Activated naive CD8-positive, alpha-beta T cell treated with anti-CD3 and anti-CD28 coated beads for 36 hours (primary cell): ENCODE results near the gene AP2A2. TPM values are rescaled to one million over a fixed set of nuclear protein-coding genes. Genes with fewer than 3 reads are reported as not detected.

ENCODE experiments used
- DNase-seq: peaks from one replicate; pipeline ENCODE4 v3.0.0; 2021
- H3K27ac Mint-ChIP-seq: one replicate; pipeline ENCODE4 v1.8.0; 2022; ENCODE audit warnings: mild to moderate bottlenecking, moderate library complexity, mixed read lengths
- H3K27me3 Mint-ChIP-seq: one replicate; pipeline ENCODE4 v1.8.0; 2022; ENCODE audit warnings: mild to moderate bottlenecking, mixed read lengths
- H3K36me3 Mint-ChIP-seq: one replicate; pipeline ENCODE4 v1.8.0; 2021; ENCODE audit warnings: mild to moderate bottlenecking, mixed read lengths
- H3K4me1 Mint-ChIP-seq: one replicate; pipeline ENCODE4 v1.8.0; 2021; ENCODE audit warnings: mixed read lengths
- H3K4me3 Mint-ChIP-seq: one replicate; pipeline ENCODE4 v1.8.0; 2022; ENCODE audit warnings: mild to moderate bottlenecking, moderate library complexity, mixed read lengths
- H3K9me3 Mint-ChIP-seq: one replicate; pipeline ENCODE4 v1.8.0; 2022; ENCODE audit warnings: mixed read lengths
- total RNA-seq, 2 experiments: library from RNA; stranded (reverse); gene quantifications; one replicate each; pipeline ENCODE4 v1.2.3, GENCODE V29; 2021

AP2A2 gene
- total RNA-seq, 2 experiments from 2014 or later, result 26.3 to 30.3 TPM

DNA sequence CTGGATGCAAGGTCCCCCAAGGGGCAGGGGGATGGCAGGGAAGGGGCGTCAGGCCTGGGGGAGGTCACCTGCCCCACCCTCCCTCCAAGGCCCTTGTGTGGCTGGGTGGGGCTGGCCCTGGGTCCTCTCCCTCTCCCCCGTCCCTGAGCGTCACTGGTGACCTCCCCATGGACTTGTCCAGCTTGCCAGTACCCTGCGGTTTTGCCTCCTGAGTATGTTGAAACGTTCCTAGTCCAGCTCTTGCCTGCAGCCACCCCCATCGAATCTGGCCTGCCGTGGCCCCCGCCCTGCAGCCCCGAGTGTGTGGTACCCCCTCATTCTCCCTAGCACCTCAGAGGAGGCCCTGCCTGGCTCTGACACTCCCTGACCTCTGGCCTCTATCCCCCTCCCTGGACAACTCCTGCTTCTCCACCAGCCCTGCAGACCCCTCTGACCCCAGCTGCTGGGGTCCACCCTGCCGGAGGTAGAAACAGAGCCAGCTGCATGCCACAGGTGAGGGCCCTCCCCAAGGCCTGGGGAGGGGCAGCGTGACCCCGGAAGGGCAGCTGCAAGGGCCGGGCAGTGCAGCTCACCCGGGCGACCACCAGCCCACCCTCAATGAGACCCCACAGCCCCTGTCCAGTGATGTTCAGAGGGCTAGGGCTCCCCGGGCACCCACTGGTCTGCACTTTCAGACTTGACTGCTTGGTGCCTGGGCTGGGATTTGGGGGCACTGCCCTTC is 114.9 kb downstream of the AP2A2 start:
- no peaks in the 10 kb centered on the region for H3K36me3 Mint-ChIP-seq
- H3K4me1 Mint-ChIP-seq, result no peaks in the 10 kb centered on the region
- H3K27ac Mint-ChIP-seq, result no peak overlapping the region
- no peak overlapping the region for H3K4me3 Mint-ChIP-seq
- peaks cover 8% of the 10 kb centered on the region for H3K27me3 Mint-ChIP-seq
- H3K9me3 Mint-ChIP-seq, result no peaks in the 10 kb centered on the region
- no peak for DNase-seq

GRCh38 chr11:1041149-1041467 is 115.4 kb downstream of the AP2A2 start:
- DNase-seq, result no peak
- peaks cover 8% of the 10 kb centered on the region for H3K27me3 Mint-ChIP-seq
- H3K36me3 Mint-ChIP-seq, result no peaks in the 10 kb centered on the region
- no peaks in the 10 kb centered on the region for H3K9me3 Mint-ChIP-seq
- H3K4me1 Mint-ChIP-seq, result no peaks in the 10 kb centered on the region
- no peak overlapping the region for H3K4me3 Mint-ChIP-seq
- no peak overlapping the region for H3K27ac Mint-ChIP-seq

- Mint-ChIP-seq H3K4me1 (no peaks in the 10 kb centered on the region), H3K27me3 (peaks cover 8% of the 10 kb centered on the region), H3K36me3 (no peaks in the 10 kb centered on the region), H3K27ac (no peak overlapping the region), H3K9me3 (no peaks in the 10 kb centered on the region), H3K4me3 (no peak overlapping the region)
- no peak for DNase-seq
Observed at GRCh38 chr11:1041471-1041870, 115.8 kb downstream of the AP2A2 start.

- no peaks in the 10 kb centered on the region for H3K4me1 Mint-ChIP-seq
- H3K9me3 Mint-ChIP-seq, result no peaks in the 10 kb centered on the region
- no peak overlapping the region for H3K27ac Mint-ChIP-seq
- no peak overlapping the region for H3K4me3 Mint-ChIP-seq
- no peak for DNase-seq
- peaks cover 8% of the 10 kb centered on the region for H3K27me3 Mint-ChIP-seq
- H3K36me3 Mint-ChIP-seq, result no peaks in the 10 kb centered on the region
Observed at GRCh38 chr11:1041936-1042608, 116.4 kb downstream of the AP2A2 start.

- Mint-ChIP-seq H3K27ac (no peak overlapping the region), H3K4me3 (no peak overlapping the region), H3K9me3 (no peaks in the 10 kb centered on the region), H3K36me3 (no peaks in the 10 kb centered on the region), H3K27me3 (peaks cover 12% of the 10 kb centered on the region), H3K4me1 (no peaks in the 10 kb centered on the region)
- DNase-seq, result no peak
Observed at GRCh38 chr11:1042626-1043562, 117.2 kb downstream of the AP2A2 start.

DNA sequence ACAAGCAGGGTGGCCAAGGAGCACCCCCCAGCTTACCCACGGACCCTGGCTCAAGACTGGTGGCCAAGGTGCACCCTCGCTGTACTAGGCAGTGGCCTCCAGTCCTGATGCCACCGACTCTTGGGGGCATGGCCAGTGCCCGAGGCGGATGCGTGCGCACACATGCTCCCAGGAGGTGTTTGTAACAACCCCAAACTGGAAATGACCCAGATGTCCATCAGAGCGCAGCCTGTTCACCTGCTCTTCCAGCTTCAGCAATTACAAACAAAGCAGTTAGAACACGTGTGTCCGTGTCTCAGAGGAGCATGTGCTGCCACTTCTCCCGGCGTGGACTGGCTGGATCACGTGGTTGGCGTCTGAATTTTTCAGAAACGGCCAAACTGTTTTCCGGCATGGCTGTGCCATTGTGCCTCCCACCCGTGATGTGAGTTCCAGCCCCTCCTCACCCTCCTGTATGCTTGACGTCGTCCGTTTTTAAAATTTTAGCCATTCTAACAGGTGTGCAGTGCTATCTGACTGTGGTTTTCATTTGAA is 118.0 kb downstream of the AP2A2 start:
- Mint-ChIP-seq H3K36me3 (no peaks in the 10 kb centered on the region), H3K4me1 (no peaks in the 10 kb centered on the region), H3K9me3 (no peaks in the 10 kb centered on the region), H3K27ac (no peak overlapping the region), H3K27me3 (peaks cover 13% of the 10 kb centered on the region), H3K4me3 (no peak overlapping the region)
- DNase-seq, result no peak

- Mint-ChIP-seq H3K27ac (no peak overlapping the region), H3K4me1 (no peaks in the 10 kb centered on the region), H3K27me3 (peaks cover 13% of the 10 kb centered on the region), H3K9me3 (no peaks in the 10 kb centered on the region), H3K36me3 (no peaks in the 10 kb centered on the region), H3K4me3 (no peak overlapping the region)
- no peak for DNase-seq
Observed at GRCh38 chr11:1044160-1044559, 118.5 kb downstream of the AP2A2 start.

DNA sequence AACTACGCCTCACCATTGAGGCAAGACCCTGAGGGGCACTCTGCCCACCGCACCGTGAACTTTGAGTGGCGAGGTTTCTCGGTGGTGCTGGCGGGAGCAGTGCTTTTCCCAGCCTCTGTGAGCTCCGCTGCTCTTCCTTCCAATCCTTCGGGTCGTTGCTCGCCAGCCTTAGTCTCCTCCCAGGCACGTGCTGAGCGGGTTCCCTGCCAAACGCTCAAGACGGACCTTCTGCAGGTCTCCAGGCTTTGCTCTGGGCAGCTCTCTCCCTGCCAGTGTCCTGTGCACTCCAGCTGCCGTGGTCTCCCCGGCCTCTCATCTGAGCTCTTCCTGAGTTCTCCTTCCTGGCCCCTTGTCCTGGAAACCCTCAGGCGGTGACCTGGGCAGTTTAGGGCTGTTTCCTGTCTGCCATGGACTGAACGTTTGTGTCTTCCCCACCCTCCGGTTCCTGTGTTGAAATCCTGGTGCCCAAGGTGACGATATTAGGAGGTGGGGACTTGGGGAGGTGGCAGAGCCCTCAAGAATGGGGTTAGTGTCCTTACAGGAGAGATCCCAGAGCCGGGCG is 122.0 kb downstream of the AP2A2 start:
- Mint-ChIP-seq H3K9me3 (no peaks in the 10 kb centered on the region), H3K4me3 (no peak overlapping the region), H3K27ac (no peak overlapping the region), H3K36me3 (no peaks in the 10 kb centered on the region), H3K27me3 (peaks cover 18% of the 10 kb centered on the region), H3K4me1 (peaks cover 2% of the 10 kb centered on the region)
- DNase-seq, result no peak

- Mint-ChIP-seq H3K27ac (no peak overlapping the region), H3K36me3 (no peaks in the 10 kb centered on the region), H3K9me3 (no peaks in the 10 kb centered on the region), H3K4me3 (no peak overlapping the region), H3K4me1 (peaks cover 2% of the 10 kb centered on the region), H3K27me3 (peaks cover 18% of the 10 kb centered on the region)
- DNase-seq, result no peak
Observed at GRCh38 chr11:1048375-1049070, 122.9 kb downstream of the AP2A2 start.

- Mint-ChIP-seq H3K9me3 (no peaks in the 10 kb centered on the region), H3K4me3 (no peak overlapping the region), H3K36me3 (no peaks in the 10 kb centered on the region), H3K27me3 (peaks cover 16% of the 10 kb centered on the region), H3K4me1 (peaks cover 2% of the 10 kb centered on the region), H3K27ac (no peak overlapping the region)
- DNase-seq, result no peak
Observed at GRCh38 chr11:1049071-1049405, 123.4 kb downstream of the AP2A2 start.

DNA sequence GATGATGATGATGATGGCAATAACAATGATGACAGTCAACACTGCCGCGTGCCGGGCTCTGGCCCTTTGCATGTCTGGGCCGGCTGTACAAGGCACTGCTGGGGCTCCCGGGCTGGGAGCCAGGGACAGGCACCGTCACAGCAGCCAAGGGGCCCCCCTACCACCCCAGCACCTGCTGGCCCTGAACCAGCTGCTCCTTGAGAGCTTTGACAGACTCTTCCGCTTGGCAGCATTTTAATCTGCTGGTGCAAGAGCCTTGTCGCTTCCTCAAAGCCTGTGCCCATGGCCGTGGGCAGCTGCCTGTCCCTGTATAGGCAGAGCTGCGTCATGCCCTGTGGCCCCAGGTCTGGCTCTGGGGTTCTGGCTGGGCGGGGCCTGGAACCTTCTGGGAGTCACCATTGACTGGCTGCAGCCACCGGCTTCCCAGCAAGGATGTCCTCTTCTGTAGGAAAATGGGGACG is 123.8 kb downstream of the AP2A2 start:
- Mint-ChIP-seq H3K27me3 (peaks cover 13% of the 10 kb centered on the region), H3K27ac (no peak overlapping the region), H3K9me3 (no peaks in the 10 kb centered on the region), H3K4me1 (peaks cover 2% of the 10 kb centered on the region), H3K36me3 (no peaks in the 10 kb centered on the region), H3K4me3 (no peak overlapping the region)
- DNase-seq, result no peak

- Mint-ChIP-seq H3K36me3 (no peaks in the 10 kb centered on the region), H3K4me1 (peaks cover 2% of the 10 kb centered on the region), H3K9me3 (no peaks in the 10 kb centered on the region), H3K27ac (no peak overlapping the region), H3K27me3 (peaks cover 10% of the 10 kb centered on the region), H3K4me3 (no peak overlapping the region)
- DNase-seq, result no peak
Observed at GRCh38 chr11:1049911-1050580, 124.4 kb downstream of the AP2A2 start.

GRCh38 chr11:1050581-1051355 is 125.1 kb downstream of the AP2A2 start:
- H3K27me3 Mint-ChIP-seq, result peaks cover 10% of the 10 kb centered on the region
- H3K27ac Mint-ChIP-seq, result no peak overlapping the region
- peaks cover 2% of the 10 kb centered on the region for H3K4me1 Mint-ChIP-seq
- peak; percentile 74 for DNase-seq
- no peaks in the 10 kb centered on the region for H3K9me3 Mint-ChIP-seq
- H3K36me3 Mint-ChIP-seq, result no peaks in the 10 kb centered on the region
- H3K4me3 Mint-ChIP-seq, result no peak overlapping the region
